Activated CD4-positive, alpha-beta T cell treated with anti-CD3 and anti-CD28 coated beads, Interleukin-2, amount 50 U/mL, for 48 hours (primary cell): ENCODE measurements around the gene PCDHB9.
"Not testable (repeated sequence)": the region's sequence is repeated elsewhere in the genome, so short reads cannot be mapped to it uniquely, and the experiment has no call there.

Experiments used
- DNase-seq, 2 experiments: peaks; one replicate each; pipeline ENCODE4 v3.0.0-alpha.2; 2020

The PCDHB9 gene

GRCh38 chr5:141186897-141187512 lies at the start of gene PCDHB9:
Gene PCDHB9 (plus strand): TSS chr5:141187161. CDS start chr5:141187319, 158 bp downstream.
- DNase-seq = peak; percentile 29 to 42

DNA sequence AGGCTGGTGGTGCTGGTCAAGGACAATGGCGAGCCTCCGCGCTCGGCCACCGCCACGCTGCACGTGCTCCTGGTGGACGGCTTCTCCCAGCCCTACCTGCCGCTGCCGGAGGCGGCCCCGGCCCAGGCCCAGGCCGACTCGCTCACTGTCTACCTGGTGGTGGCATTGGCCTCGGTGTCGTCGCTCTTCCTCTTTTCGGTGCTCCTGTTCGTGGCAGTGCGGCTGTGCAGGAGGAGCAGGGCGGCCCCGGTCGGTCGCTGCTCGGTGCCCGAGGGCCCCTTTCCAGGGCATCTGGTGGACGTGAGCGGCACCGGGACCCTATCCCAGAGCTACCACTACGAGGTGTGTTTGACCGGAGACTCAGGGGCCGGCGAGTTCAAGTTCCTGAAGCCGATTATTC lies 49.6 kb upstream of the PCDHB9 start:
- DNase-seq = not testable (repeated sequence)

- peak in 1 of 2 experiments; percentile 9 for DNase-seq
Observed at GRCh38 chr5:141149812-141150211, 37.1 kb upstream of the PCDHB9 start, which contains the start of gene PCDHB6. Gene PCDHB6 (plus strand): TSS chr5:141150057. CDS start chr5:141150258, 201 bp downstream.

DNA sequence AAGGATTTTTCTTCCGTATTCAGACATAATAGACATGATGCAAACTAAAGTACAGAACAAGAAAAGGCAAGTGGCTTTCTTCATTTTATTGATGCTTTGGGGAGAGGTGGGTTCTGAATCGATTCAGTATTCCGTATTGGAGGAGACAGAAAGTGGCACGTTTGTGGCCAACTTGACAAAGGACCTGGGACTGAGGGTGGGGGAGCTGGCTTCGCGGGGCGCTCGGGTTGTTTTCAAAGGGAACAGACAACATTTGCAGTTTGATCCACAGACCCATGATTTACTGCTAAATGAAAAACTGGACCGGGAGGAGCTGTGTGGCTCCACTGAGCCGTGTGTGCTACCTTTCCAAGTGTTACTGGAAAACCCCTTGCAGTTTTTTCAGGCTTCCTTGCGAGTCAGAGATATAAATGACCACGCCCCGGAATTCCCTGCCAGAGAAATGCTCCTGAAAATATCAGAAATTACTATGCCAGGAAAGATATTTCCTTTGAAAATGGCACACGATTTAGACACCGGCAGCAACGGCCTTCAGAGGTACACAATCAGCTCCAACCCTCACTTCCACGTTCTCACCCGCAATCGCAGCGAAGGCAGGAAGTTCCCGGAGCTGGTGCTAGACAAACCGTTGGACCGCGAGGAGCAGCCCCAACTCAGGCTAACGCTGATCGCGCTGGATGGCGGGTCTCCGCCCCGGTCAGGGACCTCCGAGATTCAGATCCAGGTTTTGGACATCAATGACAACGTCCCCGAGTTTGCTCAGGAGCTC lies 36.6 kb upstream of the PCDHB9 start:
- no peak for DNase-seq

- DNase-seq = no peak
Observed at GRCh38 chr5:141150993-141151325, 36.0 kb upstream of the PCDHB9 start.

GRCh38 chr5:141151632-141152031 lies 35.3 kb upstream of the PCDHB9 start:
- not testable (repeated sequence) for DNase-seq

DNA sequence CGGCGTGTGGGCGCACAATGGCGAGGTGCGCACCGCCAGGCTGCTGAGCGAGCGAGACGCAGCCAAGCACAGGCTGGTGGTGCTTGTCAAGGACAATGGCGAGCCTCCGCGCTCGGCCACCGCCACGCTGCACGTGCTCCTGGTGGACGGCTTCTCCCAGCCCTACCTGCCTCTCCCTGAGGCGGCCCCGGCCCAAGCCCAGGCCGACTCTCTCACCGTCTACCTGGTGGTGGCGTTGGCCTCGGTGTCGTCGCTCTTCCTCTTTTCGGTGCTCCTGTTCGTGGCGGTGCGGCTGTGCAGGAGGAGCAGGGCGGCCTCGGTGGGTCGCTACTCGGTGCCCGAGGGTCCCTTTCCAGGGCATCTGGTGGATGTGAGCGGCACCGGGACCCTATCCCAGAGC lies 34.9 kb upstream of the PCDHB9 start:
- not testable (repeated sequence) for DNase-seq

GRCh38 chr5:141155540-141156374 lies 31.2 kb upstream of the PCDHB9 start:
- no peak for DNase-seq

DNA sequence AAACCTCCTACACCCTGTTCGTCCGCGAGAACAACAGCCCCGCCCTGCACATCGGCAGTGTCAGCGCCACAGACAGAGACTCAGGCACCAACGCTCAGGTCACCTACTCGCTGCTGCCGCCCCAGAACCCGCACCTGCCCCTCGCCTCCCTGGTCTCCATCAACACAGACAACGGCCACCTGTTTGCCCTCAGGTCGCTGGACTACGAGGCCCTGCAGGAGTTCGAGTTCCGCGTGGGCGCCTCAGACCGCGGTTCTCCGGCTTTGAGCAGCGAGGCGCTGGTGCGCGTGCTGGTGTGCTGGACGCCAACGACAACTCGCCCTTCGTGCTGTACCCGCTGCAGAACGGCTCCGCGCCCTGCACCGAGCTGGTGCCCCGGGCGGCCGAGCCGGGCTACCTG lies 29.6 kb upstream of the PCDHB9 start:
- not testable (repeated sequence) for DNase-seq

GRCh38 chr5:141157901-141158300 lies 29.1 kb upstream of the PCDHB9 start:
- not testable (repeated sequence) for DNase-seq

DNA sequence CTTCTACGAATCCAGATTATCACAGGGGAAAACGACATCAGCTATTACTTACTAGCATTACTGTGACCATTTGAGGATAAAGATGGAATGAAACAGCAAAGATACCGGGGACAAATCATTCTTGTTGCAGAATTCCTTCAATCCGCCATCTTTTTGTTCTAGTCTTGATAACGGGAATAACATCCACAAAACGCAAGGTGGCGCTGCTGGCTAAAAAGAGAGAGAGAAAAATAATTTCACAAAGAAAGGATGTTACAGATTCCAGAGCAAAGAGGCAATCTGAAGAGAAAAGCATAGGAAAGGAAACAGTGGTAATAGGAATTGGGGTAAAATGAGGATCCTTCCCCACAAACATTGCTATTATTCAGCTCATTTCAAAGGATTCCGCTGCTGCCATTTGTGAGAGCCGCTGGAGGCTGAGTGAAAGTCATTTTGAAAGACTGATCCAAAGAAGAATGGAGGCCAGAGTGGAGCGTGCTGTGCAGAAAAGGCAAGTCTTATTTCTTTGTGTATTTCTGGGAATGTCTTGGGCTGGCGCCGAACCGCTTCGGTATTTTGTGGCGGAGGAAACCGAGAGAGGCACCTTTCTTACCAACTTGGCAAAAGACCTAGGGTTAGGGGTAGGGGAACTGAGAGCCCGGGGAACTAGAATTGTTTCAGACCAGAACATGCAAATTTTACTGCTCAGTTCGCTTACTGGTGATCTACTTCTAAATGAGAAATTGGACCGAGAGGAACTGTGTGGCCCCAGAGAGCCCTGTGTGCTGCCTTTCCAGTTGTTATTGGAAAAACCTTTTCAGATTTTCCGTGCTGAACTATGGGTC lies 14.4 kb upstream of the PCDHB9 start, which contains the start of gene PCDHB7:
PCDHB7 (plus strand) TSS at position 264 of the 824 bp plus-strand sequence; CDS start at position 456, 192 bp downstream.
- peak; percentile 6 to 34 for DNase-seq

- DNase-seq = not testable (repeated sequence)
Observed at GRCh38 chr5:141174291-141175104, 12.5 kb upstream of the PCDHB9 start.

DNA sequence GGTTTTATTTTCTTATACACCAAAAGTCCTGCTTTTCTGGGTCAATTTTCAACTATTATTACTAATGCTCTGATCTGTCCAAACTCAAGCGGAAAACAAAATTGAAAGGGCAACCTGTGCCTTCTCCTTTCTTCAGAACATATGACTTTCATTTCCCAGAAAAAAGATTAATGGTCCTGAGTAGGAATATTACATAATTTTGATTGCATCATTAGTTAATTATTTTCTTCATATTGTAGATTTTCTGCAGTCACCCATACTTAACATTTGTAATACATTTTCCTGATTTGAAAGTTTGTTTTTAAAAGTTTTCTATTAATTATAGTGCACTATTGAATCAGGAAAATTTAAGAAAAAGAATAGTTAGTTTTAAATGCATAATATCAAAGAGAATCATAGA lies 11.0 kb upstream of the PCDHB9 start:
- DNase-seq = no peak

- DNase-seq = not testable (repeated sequence)
Observed at GRCh38 chr5:141177577-141178191, 9.3 kb upstream of the PCDHB9 start, which contains the start of gene PCDHB8. Gene PCDHB8 (plus strand): TSS chr5:141177790. CDS start chr5:141178035, 245 bp downstream.

DNA sequence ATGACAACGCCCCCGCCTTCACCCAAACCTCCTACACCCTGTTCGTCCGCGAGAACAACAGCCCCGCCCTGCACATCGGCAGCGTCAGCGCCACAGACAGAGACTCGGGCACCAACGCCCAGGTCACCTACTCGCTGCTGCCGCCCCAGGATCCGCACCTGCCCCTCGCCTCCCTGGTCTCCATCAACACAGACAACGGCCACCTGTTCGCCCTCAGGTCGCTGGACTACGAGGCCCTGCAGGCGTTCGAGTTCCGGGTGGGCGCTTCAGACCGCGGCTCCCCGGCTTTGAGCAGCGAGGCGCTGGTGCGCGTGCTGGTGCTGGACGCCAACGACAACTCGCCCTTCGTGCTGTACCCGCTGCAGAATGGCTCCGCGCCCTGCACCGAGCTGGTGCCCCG lies 7.6 kb upstream of the PCDHB9 start:
- not testable (repeated sequence) for DNase-seq

- not testable (repeated sequence) for DNase-seq
Observed at GRCh38 chr5:141179876-141180275, 7.1 kb upstream of the PCDHB9 start.

DNA sequence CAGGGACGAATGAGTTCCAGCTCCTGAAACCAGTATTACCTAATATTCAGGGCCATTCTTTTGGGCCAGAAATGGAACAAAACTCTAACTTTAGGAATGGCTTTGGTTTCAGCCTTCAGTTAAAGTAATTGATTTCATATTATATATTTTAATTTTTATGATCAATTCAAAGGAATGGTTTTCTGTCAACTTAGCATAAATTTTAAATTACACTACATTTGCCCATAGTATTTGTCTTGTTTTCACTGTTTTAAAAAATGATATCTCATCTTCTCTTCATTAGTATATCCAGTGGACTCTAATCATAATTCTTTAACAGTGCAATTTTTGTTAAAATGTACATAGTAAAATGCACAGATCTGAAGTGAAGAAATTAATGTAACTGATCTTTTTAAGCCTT lies 6.6 kb upstream of the PCDHB9 start:
- DNase-seq = no peak

DNA sequence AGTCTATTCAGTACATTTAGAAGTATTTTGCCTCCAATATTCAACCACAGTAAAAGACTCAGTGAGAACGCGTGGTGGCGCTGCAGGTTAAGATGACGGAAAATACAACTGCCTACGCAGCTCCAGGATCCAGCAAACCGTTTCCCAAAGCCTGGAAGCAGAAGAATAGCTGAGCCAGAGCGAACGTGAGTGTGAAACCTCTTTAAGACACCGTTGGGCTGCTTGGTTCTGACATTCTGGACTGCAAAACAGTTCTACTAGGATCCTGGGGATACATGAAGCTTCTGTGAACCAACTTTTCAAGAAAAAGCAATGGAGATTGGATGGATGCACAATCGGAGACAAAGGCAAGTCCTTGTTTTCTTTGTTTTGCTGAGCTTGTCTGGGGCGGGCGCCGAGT lies 4.7 kb upstream of the PCDHB9 start, which contains the start of gene PCDHB16:
PCDHB16 (plus strand) TSS at position 140 of the 400 bp plus-strand sequence; CDS start at position 313, 173 bp downstream.
- DNase-seq = no peak

GRCh38 chr5:141184117-141184855 lies 2.7 kb upstream of the PCDHB9 start:
- not testable (repeated sequence) for DNase-seq

GRCh38 chr5:141188682-141189081 lies 1.7 kb downstream of the PCDHB9 start:
- DNase-seq = not testable (repeated sequence)
